GM19467 (cell line): ENCODE data around the gene PIP5K1C.
"Not testable (repeated sequence)": the region's sequence is repeated elsewhere in the genome, so short reads cannot be mapped to it uniquely, and the experiment has no call there.

Experiments
- ATAC-seq: cut with Tn5 transposase; IDR thresholded peaks from one replicate; pipeline ENCODE4 v1.9.1; 2021; ENCODE audit warnings: mild to moderate bottlenecking, moderate library complexity; ENCODE audit not compliant: unreplicated experiment

Gene PIP5K1C

DNA sequence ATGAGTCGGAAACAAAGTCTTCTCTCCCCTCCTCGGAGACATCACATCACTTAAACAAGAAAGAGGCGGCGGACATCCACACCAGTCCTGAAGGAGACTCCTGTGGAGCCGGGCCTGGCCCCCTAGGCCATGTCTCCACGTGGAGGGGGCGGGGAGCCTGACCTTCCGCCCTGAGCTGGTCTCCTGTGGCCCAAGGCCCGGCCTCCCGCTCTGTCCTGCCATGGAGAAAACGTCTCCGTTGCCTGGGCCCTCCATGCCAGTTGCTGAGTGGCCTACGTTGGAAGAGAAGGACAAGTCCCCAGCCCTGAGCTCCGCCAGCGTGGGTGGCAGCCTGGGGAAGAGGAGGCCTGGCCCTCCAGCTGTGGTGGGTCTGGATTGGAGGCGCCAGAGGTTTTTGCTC, 68.2 kb downstream of the PIP5K1C start:
- ATAC-seq, result no peak

- ATAC-seq, result no peak
These were observed 69.0 kb downstream of the PIP5K1C start for GRCh38 chr19:3631053-3631861.

GRCh38 chr19:3628766-3629165, 71.5 kb downstream of the PIP5K1C start:
- ATAC-seq, result not testable (repeated sequence)

- ATAC-seq, result no peak
These were observed 72.9 kb downstream of the PIP5K1C start for GRCh38 chr19:3627351-3627723.

GRCh38 chr19:3626473-3627350, 73.6 kb downstream of the PIP5K1C start, which contains the start of gene CACTIN:
CACTIN (minus strand) TSS chr19:3626790; CDS start chr19:3626762, 28 bp downstream.
- ATAC-seq, result peak; percentile 66

GRCh38 chr19:3625996-3626472, 74.2 kb downstream of the PIP5K1C start:
- no peak for ATAC-seq

GRCh38 chr19:3623716-3624115, 76.6 kb downstream of the PIP5K1C start:
- ATAC-seq, result no peak

- ATAC-seq, result no peak
These were observed 78.0 kb downstream of the PIP5K1C start for GRCh38 chr19:3622224-3622623.

DNA sequence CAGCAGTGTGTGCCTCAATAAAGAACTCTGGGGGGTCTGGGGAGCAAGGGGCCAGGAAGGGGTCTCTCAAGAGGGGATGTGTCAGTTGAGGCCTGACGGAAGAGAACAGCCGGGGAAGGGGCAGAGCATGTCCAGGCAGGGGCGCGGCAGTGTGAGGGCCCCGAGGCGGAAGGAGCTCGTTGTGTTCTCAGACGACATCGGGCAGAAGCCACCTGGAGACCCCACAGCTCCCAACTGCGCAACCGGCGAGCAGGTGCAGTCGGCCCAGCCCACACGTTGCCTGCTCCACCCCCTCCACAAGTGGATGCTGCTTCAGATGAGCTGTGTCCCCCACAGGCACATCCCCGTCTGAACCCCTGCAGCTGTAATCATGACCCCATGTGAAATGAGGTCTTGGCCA, 78.6 kb downstream of the PIP5K1C start:
- ATAC-seq, result no peak

DNA sequence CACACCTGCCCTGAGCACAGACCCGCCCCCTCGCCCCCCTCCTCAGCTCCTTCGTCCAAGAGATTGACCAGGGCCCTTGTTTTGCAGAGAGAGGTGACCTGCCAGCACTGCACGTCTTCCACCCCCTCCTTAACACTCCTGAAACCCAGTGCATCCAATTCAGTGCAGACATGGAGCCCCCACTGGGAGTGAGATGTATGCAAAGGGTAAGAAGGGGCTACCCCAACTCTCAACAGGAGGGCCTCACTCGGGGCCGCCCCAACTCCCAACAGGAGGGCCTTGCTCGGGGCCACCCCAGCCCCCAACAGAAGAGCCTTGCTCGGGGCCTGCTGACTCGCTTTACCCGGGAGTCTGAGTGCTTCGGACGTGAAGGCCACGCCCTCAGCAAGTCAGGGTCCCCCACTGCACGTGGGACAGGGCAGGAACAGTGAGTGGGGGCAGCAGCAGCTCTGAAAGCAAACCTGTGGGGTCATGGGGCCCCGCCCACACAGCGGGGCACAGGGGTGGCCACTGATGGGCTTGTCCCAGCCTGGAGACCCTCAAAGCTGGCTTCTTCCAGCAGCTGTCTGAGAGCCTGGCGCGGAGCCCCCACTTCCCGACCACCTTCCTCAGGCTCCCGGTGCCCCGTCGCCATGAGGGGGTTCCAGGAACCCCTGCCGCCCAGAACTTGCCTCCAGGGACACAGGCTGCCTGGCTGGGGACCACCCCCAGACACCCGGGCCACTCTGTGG, 79.3 kb downstream of the PIP5K1C start:
- no peak for ATAC-seq

GRCh38 chr19:3620145-3620816, 80.0 kb downstream of the PIP5K1C start:
- no peak for ATAC-seq

DNA sequence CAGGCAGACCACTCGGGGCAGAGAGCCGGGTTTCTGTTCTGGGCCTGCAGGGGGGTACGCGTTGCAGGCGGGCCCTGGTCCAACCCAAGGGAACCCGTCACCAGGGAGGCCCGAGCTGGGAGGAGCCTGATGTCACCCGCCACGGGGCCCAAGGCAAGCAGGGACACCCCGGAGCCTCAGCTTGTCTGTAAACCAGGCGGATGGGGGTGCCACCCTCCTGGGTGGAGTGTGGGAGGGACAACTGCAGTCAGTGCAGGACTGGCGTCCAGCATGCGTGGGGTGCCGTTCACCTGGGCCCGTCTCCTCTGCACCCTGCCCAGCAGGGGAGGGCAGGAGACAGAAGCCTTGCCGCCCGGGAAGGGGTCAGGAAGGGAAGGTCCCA, 80.6 kb downstream of the PIP5K1C start:
- ATAC-seq, result no peak

- no peak for ATAC-seq
These were observed 81.2 kb downstream of the PIP5K1C start for GRCh38 chr19:3618811-3619630.

GRCh38 chr19:3618144-3618810, 82.0 kb downstream of the PIP5K1C start:
- ATAC-seq, result no peak

DNA sequence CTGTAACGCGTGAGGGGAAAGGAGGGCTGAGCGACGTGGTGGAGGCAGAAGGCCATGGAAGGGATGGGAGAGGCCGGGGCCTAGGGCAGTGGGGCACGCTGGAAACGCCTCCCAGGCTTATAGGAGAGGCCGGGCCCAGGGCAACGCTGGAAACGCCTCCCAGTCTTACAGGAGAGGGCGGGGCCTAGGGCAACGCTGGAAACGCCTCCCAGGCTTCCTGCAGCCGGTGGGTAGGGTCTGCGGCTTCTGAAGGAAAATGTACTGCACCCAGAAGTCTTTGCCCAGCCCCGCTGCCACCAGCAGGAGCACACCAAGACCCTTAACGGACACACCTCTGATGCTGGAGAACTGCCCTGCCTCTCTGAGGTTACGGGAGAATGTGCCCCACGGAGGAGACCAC, 82.8 kb downstream of the PIP5K1C start:
- ATAC-seq, result no peak

DNA sequence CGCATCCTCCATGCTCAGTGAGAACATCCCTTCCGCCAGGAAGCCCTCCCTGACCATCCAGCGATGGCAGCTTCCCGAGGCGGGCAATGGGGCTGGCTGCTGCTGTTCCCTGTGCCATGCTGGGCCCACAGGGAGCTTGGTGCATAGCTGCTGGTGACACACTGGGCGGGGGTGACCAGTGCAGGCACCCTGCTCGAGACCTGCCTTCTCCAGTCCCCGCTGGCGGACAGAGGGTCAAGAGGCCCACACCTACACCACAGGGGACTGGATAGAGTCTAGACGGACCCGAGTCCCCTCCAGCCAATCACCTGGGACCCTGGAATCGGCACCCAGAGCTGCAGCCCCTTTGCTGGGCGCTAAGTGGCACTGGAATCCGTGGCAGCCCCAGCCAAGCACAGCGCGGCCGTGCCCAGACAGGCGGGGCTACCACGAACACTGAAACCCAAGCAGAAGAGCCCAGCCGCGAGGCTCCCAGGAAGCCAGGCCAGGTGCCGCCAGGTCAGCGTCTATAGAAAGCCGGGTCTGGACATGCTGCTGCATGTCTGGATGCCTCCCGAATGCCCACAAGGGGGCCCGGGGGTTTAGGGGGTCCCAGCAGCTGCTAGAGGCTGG, 84.6 kb downstream of the PIP5K1C start:
- ATAC-seq, result no peak

DNA sequence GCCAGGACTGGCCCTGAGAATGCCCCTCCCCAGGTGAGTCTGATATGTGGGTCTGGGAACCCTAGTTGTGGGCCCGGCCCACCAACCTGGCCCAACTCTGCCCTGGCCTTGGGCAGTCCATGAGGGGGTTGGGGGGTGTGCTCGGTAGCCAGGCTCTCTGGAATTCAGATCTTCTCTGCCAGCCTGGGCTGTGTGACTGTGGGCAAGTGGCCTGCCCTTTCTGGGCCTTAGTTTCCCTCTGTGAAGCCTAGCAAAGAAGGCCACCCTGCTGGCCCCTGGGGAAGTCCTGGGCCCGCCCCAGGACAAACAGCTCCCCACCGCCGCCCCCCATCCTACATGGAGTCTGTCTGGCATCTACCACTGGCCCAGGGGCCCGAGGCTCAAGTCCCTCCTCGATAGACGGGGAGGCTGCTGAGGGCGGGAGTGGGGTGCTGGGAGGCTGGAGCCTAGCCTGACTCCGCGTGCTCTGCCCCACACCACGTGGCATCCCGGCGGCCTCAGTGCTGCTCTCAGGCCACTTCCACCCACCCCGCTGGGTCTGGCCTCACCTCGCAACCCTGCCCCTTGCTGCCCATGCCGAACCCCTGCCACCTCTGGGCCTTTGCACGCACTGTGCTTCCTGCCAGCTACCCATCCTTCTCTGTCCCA, 85.3 kb downstream of the PIP5K1C start:
- ATAC-seq, result no peak
